HFF-Myc (cell line): ENCODE results near the gene IMPA2.
A peak's percentile ranks its signal among the peaks of the same experiment; 100 is the strongest.

Experiments
- DNase-seq: peaks from one replicate; pipeline ENCODE4 v3.0.0-alpha.2; 2011; ENCODE audit warnings: low read depth; ENCODE audit errors: extremely low read depth
- H3K4me3 ChIP-seq: replicated peaks from 2 replicates; pipeline ENCODE4 v1.5.1; 2011; ENCODE audit warnings: low read depth, mild to moderate bottlenecking, control low read depth, low read length
- TF ChIP-seq, protein P1 (sequence below): IDR thresholded peaks from 2 replicates; pipeline ENCODE4 v1.5.1; 2012; ENCODE audit warnings: mild to moderate bottlenecking, low read depth, low read length, control low read depth; ENCODE audit errors: missing control alignments

IMPA2 gene

DNA sequence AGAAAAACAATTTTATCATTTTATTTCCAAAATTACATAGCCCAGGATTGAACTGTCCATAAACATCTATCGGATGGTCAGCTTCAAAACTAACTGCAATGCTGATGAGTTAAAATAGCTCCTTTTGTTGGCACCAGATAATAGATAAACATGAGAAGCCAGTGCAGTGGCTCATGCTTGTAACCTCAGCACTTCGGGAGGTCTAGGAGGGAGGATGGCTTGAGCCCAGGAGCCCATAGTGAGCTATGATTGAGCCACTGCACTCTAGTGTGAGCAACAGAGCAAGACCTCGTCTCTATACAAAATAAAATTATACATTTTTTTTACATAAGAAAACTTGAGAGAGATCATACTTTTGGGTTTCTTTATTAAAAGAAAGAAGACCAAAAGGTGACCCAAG lies 34.6 kb upstream of the IMPA2 start:
- peak overlapping the region; percentile 40 for H3K4me3 ChIP-seq
- TF ChIP-seq, protein P1, sequence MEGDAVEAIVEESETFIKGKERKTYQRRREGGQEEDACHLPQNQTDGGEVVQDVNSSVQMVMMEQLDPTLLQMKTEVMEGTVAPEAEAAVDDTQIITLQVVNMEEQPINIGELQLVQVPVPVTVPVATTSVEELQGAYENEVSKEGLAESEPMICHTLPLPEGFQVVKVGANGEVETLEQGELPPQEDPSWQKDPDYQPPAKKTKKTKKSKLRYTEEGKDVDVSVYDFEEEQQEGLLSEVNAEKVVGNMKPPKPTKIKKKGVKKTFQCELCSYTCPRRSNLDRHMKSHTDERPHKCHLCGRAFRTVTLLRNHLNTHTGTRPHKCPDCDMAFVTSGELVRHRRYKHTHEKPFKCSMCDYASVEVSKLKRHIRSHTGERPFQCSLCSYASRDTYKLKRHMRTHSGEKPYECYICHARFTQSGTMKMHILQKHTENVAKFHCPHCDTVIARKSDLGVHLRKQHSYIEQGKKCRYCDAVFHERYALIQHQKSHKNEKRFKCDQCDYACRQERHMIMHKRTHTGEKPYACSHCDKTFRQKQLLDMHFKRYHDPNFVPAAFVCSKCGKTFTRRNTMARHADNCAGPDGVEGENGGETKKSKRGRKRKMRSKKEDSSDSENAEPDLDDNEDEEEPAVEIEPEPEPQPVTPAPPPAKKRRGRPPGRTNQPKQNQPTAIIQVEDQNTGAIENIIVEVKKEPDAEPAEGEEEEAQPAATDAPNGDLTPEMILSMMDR = no peak
- no peak for DNase-seq

DNA sequence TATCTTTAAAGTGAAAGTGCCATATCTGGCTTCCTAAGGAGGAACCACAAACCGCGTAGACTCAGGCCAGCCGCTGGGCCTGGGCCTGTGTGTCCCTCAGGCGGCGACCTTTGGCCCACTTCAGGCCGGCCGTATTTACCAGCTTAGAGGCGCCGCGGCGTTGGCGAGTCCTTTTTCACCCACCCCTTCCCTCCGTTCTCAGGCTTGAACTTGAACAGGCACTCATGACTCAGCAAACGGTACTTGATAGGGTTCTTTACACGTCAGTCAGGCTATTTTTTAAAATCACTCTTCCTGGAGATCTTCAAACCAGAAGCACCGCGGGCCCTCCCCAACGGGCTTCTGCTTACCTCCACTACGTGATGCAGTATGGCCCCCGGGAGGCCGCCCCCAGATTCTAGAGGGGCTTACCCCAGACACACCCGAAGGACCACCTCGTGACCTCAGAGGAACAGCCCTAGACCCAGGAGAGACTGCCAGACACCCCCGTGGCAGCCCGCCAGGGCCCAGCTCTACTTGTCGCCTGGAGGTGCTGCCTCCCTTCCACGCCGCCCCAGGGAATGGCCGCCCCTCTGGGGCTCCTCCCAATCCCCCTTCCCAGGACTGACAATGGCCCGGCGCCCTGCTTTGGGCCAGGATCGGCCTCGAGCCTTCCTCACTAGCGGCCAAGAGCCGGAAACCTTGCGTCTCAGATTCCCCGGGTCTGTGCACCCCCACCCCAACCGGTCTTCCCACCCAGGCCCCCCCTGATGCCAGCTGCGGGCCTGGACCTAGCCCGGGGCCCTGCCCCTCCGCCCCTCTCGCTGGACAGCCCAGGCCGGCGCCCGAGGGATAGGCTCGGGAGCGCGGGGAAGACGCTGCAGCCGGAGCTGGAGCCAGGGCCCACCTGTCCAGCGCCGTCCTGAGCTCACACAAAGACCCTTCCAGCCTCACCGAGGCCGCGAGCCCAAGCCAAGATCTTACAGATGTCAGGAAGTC lies 33.8 kb upstream of the IMPA2 start:
- peak overlapping the region; percentile 40 for H3K4me3 ChIP-seq
- peak; percentile 93 for DNase-seq
- TF ChIP-seq, protein P1 = no peak

DNA sequence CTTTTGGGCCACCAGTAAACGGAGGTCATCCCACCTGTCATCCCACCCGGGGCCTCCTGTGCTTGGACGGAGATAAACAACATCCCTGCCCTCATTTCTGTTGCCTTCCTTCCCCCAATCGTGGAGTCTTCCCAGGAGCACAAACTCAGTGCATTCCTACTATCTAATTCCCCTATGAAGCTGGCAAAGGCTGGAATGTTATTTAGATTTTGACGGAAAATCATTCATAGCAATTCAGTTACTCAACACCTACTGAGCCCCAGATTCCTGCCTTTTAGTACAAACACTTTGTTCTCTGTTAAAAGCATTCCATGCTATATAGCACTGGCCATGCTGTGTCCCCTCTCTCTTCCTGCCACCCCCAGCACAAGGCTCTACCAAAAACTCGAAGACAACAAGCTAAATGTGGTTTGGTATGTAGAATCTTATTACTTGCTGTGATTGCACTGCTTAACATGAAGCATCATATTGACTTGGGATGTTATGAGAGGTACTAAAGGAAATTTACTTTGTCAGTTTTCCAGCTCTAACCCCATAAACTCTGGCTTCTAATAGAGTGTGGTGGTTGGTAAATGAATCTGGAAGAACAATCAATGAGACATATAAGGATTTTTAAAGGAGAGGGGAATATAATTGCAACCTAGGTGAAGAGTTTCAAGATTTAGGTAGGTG lies 32.3 kb upstream of the IMPA2 start:
- TF ChIP-seq, protein P1 = no peak
- DNase-seq = no peak
- no peak overlapping the region for H3K4me3 ChIP-seq

DNA sequence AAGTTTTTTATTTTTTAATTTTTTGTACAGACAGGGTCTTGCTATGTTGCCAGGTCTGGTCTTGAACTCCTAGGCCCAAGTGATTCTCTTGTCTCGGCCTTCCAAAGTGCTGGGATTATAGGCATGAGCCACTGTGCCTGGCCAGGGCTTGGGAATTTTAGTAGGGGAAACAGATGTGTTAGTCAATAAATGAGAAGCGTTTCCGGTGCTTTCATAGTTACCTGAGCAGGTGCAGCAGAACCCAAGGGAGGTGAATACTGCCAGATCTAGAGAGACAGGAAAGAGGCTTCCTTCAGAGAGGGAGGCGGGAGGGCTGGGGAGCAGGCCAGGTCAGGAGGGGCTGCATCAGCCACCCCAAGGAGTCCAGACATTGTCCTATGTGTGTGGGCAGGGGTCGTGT lies 30.5 kb upstream of the IMPA2 start:
- no peak for DNase-seq
- TF ChIP-seq, protein P1 = no peak
- H3K4me3 ChIP-seq = no peak overlapping the region

DNA sequence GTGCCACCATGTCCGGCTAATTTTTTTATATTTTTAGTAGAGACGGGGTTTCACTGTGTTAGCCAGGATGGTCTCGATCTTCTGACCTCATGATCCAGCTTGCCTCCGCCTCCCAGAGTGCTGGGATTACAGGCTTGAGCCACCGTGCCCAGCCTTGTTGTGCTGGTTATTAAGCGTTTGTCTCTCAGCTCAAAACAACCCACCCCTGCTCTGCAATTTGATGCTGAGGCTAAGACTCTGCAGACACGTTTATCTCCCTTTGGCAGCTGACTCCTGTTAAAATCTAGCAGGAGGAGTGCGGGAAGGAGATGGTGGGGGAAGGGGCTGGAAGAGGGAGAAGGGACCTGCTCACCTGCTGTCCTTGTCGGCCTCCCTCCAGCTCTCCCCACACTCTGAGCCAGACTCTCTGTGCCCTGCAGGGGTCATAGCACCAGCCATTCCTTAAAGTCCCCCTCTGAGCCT lies 29.9 kb upstream of the IMPA2 start:
- TF ChIP-seq, protein P1 = no peak
- no peak overlapping the region for H3K4me3 ChIP-seq
- DNase-seq = no peak

DNA sequence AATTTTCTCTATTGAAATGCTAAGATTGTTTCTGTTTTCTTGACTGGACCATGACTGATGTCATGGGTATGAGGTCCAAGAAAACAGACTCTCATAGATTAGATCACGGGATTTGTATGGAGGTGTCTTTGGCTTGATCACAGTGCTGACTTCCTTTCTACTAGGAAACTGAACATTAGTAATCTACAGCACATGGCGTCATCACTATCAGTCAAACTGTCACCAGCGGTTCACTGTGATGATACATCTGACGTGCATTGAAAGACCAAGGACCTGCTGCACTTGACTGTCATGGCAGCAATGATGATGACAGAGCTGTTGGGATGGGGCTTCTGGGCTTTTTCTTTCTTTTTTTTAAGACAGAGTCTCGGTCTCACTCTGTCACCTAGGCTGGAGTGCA lies 28.2 kb upstream of the IMPA2 start:
- TF ChIP-seq, protein P1 = no peak
- no peak for DNase-seq
- H3K4me3 ChIP-seq = no peak overlapping the region
